Activated CD4-positive, alpha-beta T cell treated with anti-CD3 and anti-CD28 coated beads, Interleukin-2, Interleukin-4, amounts not matched to agents 100 ng/mL and 50 ng/mL, durations not matched to agents 16 hours and 8 hours (primary cell): Measurements from ENCODE around the gene ATP6AP1.

Experiments
- DNase-seq: peaks from one replicate; pipeline ENCODE4 v3.0.0-alpha.2; 2020; ENCODE audit warnings: low spot score

Gene ATP6AP1

GRCh38 chrX:154471839-154472684 is 43.6 kb downstream of the ATP6AP1 start:
- no peak for DNase-seq

GRCh38 chrX:154472685-154473632 is 44.5 kb downstream of the ATP6AP1 start:
- DNase-seq: no peak

- DNase-seq: no peak
Observed at GRCh38 chrX:154473683-154474082, 45.2 kb downstream of the ATP6AP1 start.

GRCh38 chrX:154476821-154477220 is 48.3 kb downstream of the ATP6AP1 start:
- no peak for DNase-seq

GRCh38 chrX:154477891-154478477 is 49.5 kb downstream of the ATP6AP1 start:
- no peak for DNase-seq

GRCh38 chrX:154478728-154479622 is 50.5 kb downstream of the ATP6AP1 start, which contains the start of gene LAGE3:
TSS of gene LAGE3 (minus strand) at chrX:154479281. CDS start at chrX:154478915, 366 bp downstream.
- DNase-seq: peak; percentile 93

- DNase-seq: no peak
Observed at GRCh38 chrX:154481195-154481594, 52.7 kb downstream of the ATP6AP1 start.

- no peak for DNase-seq
Observed at GRCh38 chrX:154481911-154482601, 53.6 kb downstream of the ATP6AP1 start.

- DNase-seq: no peak
Observed at GRCh38 chrX:154482786-154483185, 54.3 kb downstream of the ATP6AP1 start.

- no peak for DNase-seq
Observed at GRCh38 chrX:154483325-154483724, 54.8 kb downstream of the ATP6AP1 start.

GRCh38 chrX:154484255-154485149 is 56.0 kb downstream of the ATP6AP1 start:
- no peak for DNase-seq

- no peak for DNase-seq
Observed at GRCh38 chrX:154485150-154486051, 56.9 kb downstream of the ATP6AP1 start.

- peak; percentile 9 for DNase-seq
Observed at GRCh38 chrX:154486052-154486395, 57.5 kb downstream of the ATP6AP1 start.
